Stimulated activated CD4-positive, alpha-beta T cell treated with anti-CD3 and anti-CD28 coated beads, Interleukin-4, amount 100 ng/mL, for 4 hours (primary cell): ENCODE measurements around the gene PIGP.
A peak's percentile ranks its signal among the peaks of the same experiment; 100 is the strongest.
"Not testable (repeated sequence)": the region's sequence is repeated elsewhere in the genome, so short reads cannot be mapped to it uniquely, and the experiment has no call there.

Experiments used
- DNase-seq, 2 experiments: peaks; one replicate each; pipeline ENCODE4 v3.0.0-alpha.2; 2020

Gene PIGP

DNA sequence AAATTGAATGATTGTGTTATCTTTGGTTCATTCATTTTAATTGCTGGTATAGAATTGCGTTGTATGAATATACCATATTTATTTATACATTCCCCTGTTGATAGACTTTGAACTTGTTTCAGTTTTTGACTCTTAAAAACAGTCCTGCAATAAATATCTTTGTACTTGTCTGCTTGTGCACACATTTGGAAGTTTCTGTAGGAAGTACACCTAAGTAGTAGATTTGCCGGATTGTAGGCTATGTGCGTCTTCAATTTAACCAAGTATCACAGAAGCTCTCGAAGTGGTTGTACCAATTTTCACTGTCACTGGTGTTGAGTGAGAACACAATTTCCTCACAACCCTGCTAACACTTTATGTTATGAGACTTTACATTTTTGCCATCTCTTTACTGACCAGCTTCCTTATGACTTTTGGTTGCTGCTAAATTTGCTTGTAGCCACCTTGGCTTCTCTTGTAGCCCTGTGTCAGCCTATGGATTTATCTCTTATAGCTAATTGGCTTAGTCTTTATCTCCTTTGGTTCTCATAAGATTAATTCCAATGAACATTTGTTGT, 2.4 kb upstream of the PIGP start:
- DNase-seq = no peak

- DNase-seq = no peak
Measured at GRCh38 chr21:37074546-37074945, 1.7 kb upstream of the PIGP start.

DNA sequence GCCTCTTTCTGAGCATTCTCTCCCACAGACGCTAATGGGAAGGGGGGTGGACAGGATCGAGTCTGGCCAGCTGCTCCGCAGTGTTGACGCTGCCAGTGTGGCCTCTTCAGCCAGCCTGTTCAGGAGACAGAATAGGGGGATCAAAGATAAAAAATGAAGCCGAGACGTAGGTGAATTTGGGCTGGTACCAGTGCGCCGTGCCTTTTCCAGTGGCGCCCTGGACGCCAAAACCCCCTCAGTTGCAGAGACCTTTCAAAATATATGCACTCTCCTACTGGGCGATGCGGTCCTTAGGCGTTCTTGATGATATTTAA, 1.3 kb upstream of the PIGP start:
- DNase-seq = no peak

GRCh38 chr21:37073417-37074196, 736 bp upstream of the PIGP start:
- peak; percentile 55 to 56 for DNase-seq

DNA sequence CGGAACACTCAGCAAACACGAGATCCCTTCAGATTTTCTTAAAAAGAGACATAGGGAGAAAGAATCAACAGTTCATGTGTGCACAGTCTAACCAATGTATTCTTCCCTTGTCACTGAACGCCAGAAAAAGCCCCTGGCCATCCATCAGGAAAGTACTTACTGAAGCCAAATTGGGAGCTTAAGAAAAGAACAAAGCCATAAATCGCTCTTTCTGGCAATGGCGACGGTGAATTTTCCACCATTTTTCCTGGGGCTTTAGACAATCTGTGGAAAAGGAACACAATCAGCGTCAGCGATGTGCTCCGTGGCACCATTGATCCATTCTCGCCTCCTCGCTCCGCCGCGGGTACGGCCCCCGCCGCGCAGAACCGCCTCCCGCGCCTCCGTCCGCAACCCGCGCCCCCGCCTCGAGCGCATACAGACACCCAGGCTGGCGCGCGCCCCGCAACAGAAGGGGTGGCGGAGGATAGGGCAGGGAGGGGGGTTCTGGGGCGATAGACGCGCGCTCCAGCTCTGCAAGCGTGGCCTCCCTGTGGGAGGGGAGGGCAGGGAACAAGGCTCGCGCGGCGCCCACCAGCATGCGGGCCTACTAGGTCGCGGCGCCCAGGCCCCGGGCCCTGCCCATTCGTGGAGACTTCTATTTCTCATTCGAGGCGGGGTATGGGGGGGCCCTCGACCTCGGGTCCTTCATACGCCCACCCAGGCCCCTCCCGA, 440 bp downstream of the PIGP start:
- DNase-seq = peak; percentile 70 to 75

DNA sequence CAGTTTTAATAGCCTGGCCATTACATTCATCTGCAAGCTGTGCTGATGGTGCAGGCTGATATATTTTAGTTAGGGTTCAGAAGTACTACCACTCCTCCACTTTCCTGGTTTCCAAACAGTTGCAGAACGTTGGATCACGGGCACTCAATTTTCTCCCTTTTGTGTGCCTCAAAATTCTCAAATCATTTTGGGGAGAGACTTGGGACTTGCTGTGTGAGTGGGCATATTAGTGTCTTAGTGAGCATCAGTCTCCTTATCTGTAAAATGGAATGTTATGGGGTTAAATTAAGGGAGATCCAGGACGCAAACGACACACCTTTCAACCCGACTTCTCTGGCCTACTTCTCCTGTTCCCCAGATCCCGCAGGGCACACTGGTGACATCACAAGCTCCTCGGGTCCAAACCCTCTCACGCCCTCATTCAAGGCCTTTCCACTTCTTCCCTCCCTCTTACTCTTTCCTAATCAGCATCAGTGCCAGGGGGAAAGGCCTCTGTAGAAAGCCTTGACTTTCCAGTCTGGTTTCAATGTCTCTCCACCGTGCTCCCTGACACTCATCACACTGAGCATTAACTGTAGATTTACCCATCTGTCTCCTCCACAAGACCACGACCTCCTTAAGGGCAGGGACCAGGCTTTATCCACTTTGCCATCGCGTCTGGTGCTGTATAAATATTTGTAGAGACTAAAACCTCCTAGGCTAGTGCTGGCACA, 1.2 kb downstream of the PIGP start:
- no peak for DNase-seq

DNA sequence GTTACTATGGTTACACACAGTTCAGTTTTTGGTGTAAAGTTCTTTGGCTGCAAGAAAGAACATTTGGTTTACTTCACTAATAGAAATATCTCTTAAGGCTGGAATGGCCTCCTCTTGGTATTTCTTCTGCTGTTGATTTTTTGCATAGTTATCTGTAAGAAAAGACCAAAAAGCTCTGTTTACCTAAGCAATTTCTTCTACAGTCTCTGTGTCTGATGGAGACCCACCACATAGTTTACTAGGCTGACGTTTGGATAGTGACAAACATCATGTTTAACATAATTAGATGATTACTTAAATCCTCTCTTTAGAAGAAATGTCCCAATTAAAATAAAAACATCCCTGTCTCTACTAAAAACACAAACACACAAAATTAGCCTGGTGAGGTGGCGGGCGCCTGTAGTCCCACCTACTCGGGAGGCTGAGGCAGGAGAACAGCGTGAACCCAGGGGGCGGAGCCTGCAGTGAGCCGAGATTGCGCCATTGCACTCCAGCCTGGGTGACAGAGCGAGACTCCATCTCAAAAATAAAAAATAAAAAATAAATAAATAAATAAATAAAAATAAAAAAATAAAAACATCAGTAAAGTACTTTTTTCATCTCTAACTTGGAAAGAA, 7.2 kb downstream of the PIGP start:
- no peak for DNase-seq

DNA sequence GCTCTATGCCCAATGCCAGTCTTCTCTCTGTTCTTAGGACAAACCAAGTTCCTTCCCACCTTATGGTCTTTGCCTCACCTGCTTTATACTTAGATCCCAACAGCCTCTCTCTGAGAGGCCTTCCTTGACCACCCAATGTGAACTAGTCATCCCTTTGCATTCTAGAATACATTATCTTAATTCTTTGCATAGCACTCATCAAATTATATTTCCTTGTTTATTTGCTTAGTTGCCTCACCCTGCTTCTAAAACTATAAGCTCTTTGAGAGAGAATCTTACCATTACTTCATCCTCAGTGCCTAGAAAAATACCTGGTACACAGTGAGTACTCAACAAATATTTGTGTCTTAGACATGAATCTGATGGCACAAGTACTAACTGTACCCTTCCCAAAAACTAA, 8.0 kb downstream of the PIGP start:
- DNase-seq = no peak

DNA sequence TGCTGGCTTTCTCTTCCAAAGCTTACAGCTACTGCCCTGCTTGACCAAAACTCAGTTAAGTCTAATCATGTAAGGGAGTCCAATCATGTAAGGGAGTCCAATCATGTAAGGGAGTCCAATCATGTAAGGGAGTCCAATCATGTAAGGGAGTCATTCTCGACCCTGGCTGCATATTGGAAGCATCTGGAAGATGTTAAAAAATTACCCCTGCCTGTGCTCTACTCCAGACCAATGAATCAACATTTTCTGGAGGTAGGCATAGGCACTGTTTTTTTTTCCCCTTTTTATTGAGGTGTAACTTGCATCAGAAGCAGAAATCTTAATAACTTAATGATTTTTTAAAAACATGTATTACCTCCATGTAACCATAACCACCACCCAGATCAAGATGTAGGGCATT, 9.4 kb downstream of the PIGP start:
- DNase-seq = no peak

GRCh38 chr21:37062593-37062935, 10.3 kb downstream of the PIGP start:
- no peak for DNase-seq

- DNase-seq = no peak
Measured at GRCh38 chr21:37061926-37062592, 10.8 kb downstream of the PIGP start.

- no peak for DNase-seq
Measured at GRCh38 chr21:37060296-37060695, 12.6 kb downstream of the PIGP start.

GRCh38 chr21:37059181-37059580, 13.7 kb downstream of the PIGP start:
- no peak for DNase-seq

DNA sequence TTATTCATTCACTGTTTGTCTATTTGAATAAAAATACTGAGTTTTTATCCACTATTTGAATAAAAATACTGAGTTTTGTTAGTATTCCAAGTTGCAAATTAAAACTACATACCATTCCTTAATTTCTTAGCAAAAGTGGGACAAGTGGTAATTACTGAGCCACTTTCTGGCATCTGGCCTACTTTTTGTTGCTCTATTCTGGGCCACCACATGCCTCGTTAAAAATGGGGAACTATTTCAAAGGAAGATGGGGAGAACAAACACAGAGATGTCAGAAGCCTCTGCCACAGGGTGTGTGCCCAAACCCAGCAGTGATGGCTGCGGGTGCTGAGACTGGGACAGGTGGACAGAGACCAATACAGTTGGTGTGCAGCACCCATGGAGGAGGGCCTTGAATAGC, 14.6 kb downstream of the PIGP start:
- no peak for DNase-seq

DNA sequence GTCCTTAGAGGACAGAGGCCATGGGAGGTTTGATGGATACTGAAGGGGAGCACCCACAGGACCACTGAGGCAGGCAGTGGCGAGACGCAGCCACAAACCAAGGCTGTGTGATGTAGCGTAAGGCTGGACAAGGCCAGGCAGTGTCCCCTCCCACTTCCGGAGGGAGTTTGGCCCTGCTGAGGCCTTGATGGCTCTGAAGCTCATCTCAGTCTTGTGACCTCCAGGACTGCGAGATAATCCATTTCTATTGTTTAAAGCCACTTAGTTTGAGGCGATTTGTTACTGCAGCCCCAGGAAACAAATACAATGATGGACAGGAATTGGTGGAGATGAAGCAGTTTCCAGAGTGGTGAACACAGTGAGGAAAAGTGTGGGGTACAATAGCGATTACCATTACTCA, 15.3 kb downstream of the PIGP start:
- no peak for DNase-seq

GRCh38 chr21:37055271-37055855, 17.5 kb downstream of the PIGP start:
- DNase-seq = no peak

GRCh38 chr21:37049741-37050140, 23.1 kb downstream of the PIGP start:
- DNase-seq = not testable (repeated sequence)

GRCh38 chr21:37047079-37047478, 25.8 kb downstream of the PIGP start:
- DNase-seq = no peak

DNA sequence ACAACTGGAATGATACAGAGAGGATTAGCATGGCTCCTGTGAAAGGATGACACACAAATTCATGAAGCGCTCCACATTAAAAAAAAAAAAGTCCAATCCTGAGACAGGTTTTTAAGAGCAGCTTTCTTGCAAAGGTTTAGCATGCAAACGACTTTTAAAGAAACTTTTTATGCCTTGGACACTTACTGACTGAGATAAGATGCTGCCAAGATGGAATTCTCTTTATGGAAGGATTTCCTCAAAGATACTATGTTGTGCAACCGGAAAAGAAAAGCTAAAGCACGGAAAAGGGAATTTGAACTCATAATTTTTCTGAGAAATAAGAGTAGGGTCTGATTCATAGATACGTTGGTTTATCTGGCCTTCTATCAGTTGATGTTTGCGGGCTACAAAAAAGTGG, 27.3 kb downstream of the PIGP start:
- no peak for DNase-seq

DNA sequence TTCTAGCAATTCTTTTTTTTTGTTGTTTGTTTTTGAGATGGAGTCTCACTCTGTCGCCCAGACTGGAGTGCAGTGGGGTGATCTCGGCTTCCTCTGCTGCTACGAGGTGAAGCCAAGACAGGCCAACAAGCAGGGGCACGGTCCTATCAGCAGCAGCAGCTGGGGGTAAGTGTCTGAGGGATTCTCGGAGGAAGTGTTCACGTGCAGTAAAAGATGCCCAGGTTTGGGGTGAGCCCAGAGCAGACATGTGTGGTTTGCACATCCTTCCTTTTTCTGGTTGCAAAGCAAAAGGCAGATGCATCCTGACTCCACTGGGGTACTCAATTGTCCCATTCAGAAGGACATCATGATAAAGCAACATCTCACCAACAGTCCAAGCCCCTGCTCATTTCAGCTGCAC, 27.7 kb downstream of the PIGP start:
- no peak for DNase-seq

DNA sequence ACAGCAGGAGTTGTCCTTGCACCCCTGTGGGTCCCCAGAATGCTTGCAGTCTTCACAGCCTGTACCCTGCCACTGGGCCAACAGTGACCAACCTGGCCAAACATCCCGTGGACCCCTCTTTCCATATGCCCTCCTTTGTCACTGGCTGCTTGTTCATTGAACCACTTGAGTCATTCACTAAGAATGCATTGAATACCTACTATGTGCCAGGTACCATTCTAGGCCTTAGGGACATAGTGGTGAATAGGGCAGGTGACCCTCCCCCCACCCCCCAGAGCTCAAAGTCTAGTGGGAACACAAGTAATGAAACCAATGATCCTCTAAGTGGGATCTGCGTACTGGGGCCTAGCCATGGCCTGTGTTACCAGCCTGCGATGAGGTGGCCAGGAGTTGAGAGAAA, 28.2 kb downstream of the PIGP start:
- DNase-seq = no peak

GRCh38 chr21:37043818-37044217, 29.1 kb downstream of the PIGP start:
- DNase-seq = no peak
